Activated CD8-positive, alpha-beta memory T cell treated with anti-CD3 and anti-CD28 coated beads for 4 hours (primary cell): ENCODE data around the gene PDZD7.

Experiments used
- DNase-seq, 2 donors: peaks; one replicate each; pipeline ENCODE4 v3.0.0-alpha.2; 2020; ENCODE audit warnings: low read depth in 2 of 2

Gene PDZD7

GRCh38 chr10:101031128-101031795, at the start of gene PDZD7, which contains the start of gene SFXN3:
TSS of gene PDZD7 (minus strand) at chr10:101031129. CDS start at chr10:101030219, 910 bp downstream.
TSS of gene SFXN3 (plus strand) at chr10:101031234. CDS start at chr10:101034695, 3,461 bp downstream.
- DNase-seq: peak; percentile 90 to 93

GRCh38 chr10:101079874-101080273, 48.9 kb upstream of the PDZD7 start:
- DNase-seq: no peak

GRCh38 chr10:101076630-101077029, 45.7 kb upstream of the PDZD7 start:
- DNase-seq: no peak

- no peak for DNase-seq
Measured at GRCh38 chr10:101075775-101076174, 44.8 kb upstream of the PDZD7 start.

- DNase-seq: no peak
Measured at GRCh38 chr10:101073631-101074030, 42.7 kb upstream of the PDZD7 start.

- no peak for DNase-seq
Measured at GRCh38 chr10:101072923-101073322, 42.0 kb upstream of the PDZD7 start.

GRCh38 chr10:101071885-101072433, 41.0 kb upstream of the PDZD7 start:
- DNase-seq: no peak

GRCh38 chr10:101071267-101071884, 40.4 kb upstream of the PDZD7 start:
- DNase-seq: no peak

GRCh38 chr10:101070098-101070497, 39.2 kb upstream of the PDZD7 start:
- no peak for DNase-seq

GRCh38 chr10:101069441-101069840, 38.5 kb upstream of the PDZD7 start:
- no peak for DNase-seq

- DNase-seq: peak; percentile 49 to 55
Measured at GRCh38 chr10:101067356-101068083, 36.6 kb upstream of the PDZD7 start.

- DNase-seq: no peak
Measured at GRCh38 chr10:101066896-101067355, 36.0 kb upstream of the PDZD7 start.

GRCh38 chr10:101066146-101066895, 35.4 kb upstream of the PDZD7 start:
- no peak for DNase-seq

GRCh38 chr10:101065481-101066145, 34.7 kb upstream of the PDZD7 start:
- DNase-seq: no peak

- no peak for DNase-seq
Measured at GRCh38 chr10:101064415-101065030, 33.6 kb upstream of the PDZD7 start.

GRCh38 chr10:101063548-101064414, 32.9 kb upstream of the PDZD7 start:
- DNase-seq: no peak

- DNase-seq: no peak
Measured at GRCh38 chr10:101063050-101063525, 32.2 kb upstream of the PDZD7 start.

GRCh38 chr10:101062232-101063049, 31.5 kb upstream of the PDZD7 start:
- no peak for DNase-seq
